Measurements from ENCODE around the gene POU4F1. TPM values are rescaled to one million over a fixed set of nuclear protein-coding genes. Genes with fewer than 3 reads are reported as not detected.

Gene POU4F1
- total RNA-seq, 1 donor from 2014 or later, result 0.38 TPM

GRCh38 chr13:78598966-78599644, 4.2 kb downstream of the POU4F1 start:
- peaks cover 5% of the 10 kb centered on the region for H3K4me1 Mint-ChIP-seq (ENCODE audit: low read depth)
- H3K9me3 Mint-ChIP-seq (ENCODE audit: low read depth), result no peaks in the 10 kb centered on the region
- DNase-seq (ENCODE audit: low spot score, unreplicated experiment), result no peak
- H3K27me3 Mint-ChIP-seq, result peaks cover 88% of the 10 kb centered on the region
- TF ChIP-seq CTCF (IDR thresholded peaks at IDR 0.05; ENCODE audit: unreplicated experiment), result no peak
- H3K36me3 Mint-ChIP-seq (ENCODE audit: insufficient read depth), result no peaks in the 10 kb centered on the region
- H3K4me3 Mint-ChIP-seq (ENCODE audit: low read depth), result no peak overlapping the region
- peak overlapping the region; percentile 35 for H3K27ac Mint-ChIP-seq

- H3K4me1 Mint-ChIP-seq (ENCODE audit: low read depth), result peaks cover 7% of the 10 kb centered on the region
- DNase-seq (ENCODE audit: low spot score, unreplicated experiment), result no peak
- H3K36me3 Mint-ChIP-seq (ENCODE audit: insufficient read depth), result no peaks in the 10 kb centered on the region
- H3K4me3 Mint-ChIP-seq (ENCODE audit: low read depth), result no peak overlapping the region
- H3K9me3 Mint-ChIP-seq (ENCODE audit: low read depth), result no peaks in the 10 kb centered on the region
- no peak for TF ChIP-seq CTCF (IDR thresholded peaks at IDR 0.05; ENCODE audit: unreplicated experiment)
- H3K27ac Mint-ChIP-seq, result no peak overlapping the region
- peaks cover 89% of the 10 kb centered on the region for H3K27me3 Mint-ChIP-seq
These were observed 5.1 kb downstream of the POU4F1 start for GRCh38 chr13:78598116-78598781.

- H3K4me3 Mint-ChIP-seq (ENCODE audit: low read depth), result no peak overlapping the region
- H3K4me1 Mint-ChIP-seq (ENCODE audit: low read depth), result peaks cover 5% of the 10 kb centered on the region
- no peak for TF ChIP-seq CTCF (IDR thresholded peaks at IDR 0.05; ENCODE audit: unreplicated experiment)
- no peak for DNase-seq (ENCODE audit: low spot score, unreplicated experiment)
- no peak overlapping the region for H3K27ac Mint-ChIP-seq
- H3K36me3 Mint-ChIP-seq (ENCODE audit: insufficient read depth), result no peaks in the 10 kb centered on the region
- no peaks in the 10 kb centered on the region for H3K9me3 Mint-ChIP-seq (ENCODE audit: low read depth)
- H3K27me3 Mint-ChIP-seq, result peaks cover 92% of the 10 kb centered on the region
These were observed 5.8 kb downstream of the POU4F1 start for GRCh38 chr13:78597602-78597932.

GRCh38 chr13:78596736-78597601, 6.4 kb downstream of the POU4F1 start:
- Mint-ChIP-seq H3K36me3 (ENCODE audit: insufficient read depth) (no peaks in the 10 kb centered on the region), H3K4me1 (ENCODE audit: low read depth) (peaks cover 3% of the 10 kb centered on the region), H3K27ac (no peak overlapping the region), H3K4me3 (ENCODE audit: low read depth) (no peak overlapping the region), H3K27me3 (peaks cover 94% of the 10 kb centered on the region), H3K9me3 (ENCODE audit: low read depth) (no peaks in the 10 kb centered on the region)
- TF ChIP-seq CTCF (IDR thresholded peaks at IDR 0.05; ENCODE audit: unreplicated experiment), result no peak
- no peak for DNase-seq (ENCODE audit: low spot score, unreplicated experiment)

- no peaks in the 10 kb centered on the region for H3K36me3 Mint-ChIP-seq (ENCODE audit: insufficient read depth)
- no peak overlapping the region for H3K27ac Mint-ChIP-seq
- H3K27me3 Mint-ChIP-seq, result peaks cover 98% of the 10 kb centered on the region
- H3K4me1 Mint-ChIP-seq (ENCODE audit: low read depth), result peaks cover 3% of the 10 kb centered on the region
- TF ChIP-seq CTCF (IDR thresholded peaks at IDR 0.05; ENCODE audit: unreplicated experiment), result peak; percentile 7
- H3K9me3 Mint-ChIP-seq (ENCODE audit: low read depth), result no peaks in the 10 kb centered on the region
- no peak for DNase-seq (ENCODE audit: low spot score, unreplicated experiment)
- H3K4me3 Mint-ChIP-seq (ENCODE audit: low read depth), result peak overlapping the region; percentile 35
These were observed 7.0 kb downstream of the POU4F1 start for GRCh38 chr13:78596399-78596735.
